Endodermal cell (in vitro differentiated cells): ENCODE results near the gene C1orf50. TPM values are rescaled to one million over a fixed set of nuclear protein-coding genes. Genes with fewer than 3 reads are reported as not detected.

Experiments used
- DNase-seq: peaks from one replicate; pipeline ENCODE4 v3.0.0-alpha.2; 2017
- H3K27ac ChIP-seq: 2 replicates; pipeline ENCODE4 v1.5.1; 2013; ENCODE audit warnings: mild to moderate bottlenecking, low read depth, low read length, moderate library complexity
- H3K27me3 ChIP-seq: 2 replicates; pipeline ENCODE4 v1.6.1; 2013; ENCODE audit warnings: mild to moderate bottlenecking, low read length, moderate library complexity; ENCODE audit not compliant: insufficient read depth, control insufficient read depth, poor library complexity, severe bottlenecking
- H3K36me3 ChIP-seq: 2 replicates; pipeline ENCODE4 v1.7.0; 2013; ENCODE audit warnings: mild to moderate bottlenecking, low read length, moderate library complexity; ENCODE audit not compliant: control insufficient read depth, insufficient read depth
- H3K4me1 ChIP-seq: one replicate; pipeline ENCODE4 v1.7.0; 2013; ENCODE audit warnings: low read length; ENCODE audit not compliant: control insufficient read depth, insufficient read depth
- H3K4me3 ChIP-seq: 2 replicates; pipeline ENCODE4 v1.5.1; 2013; ENCODE audit warnings: mild to moderate bottlenecking, low read length, moderate library complexity
- H3K9ac ChIP-seq: 2 replicates; pipeline ENCODE4 v1.6.1; 2013; ENCODE audit warnings: mild to moderate bottlenecking, low read length, moderate library complexity; ENCODE audit not compliant: poor library complexity, severe bottlenecking; ENCODE audit errors: extremely low read depth
- H3K9me3 ChIP-seq: 2 replicates; pipeline ENCODE4 v1.6.1; 2013; ENCODE audit warnings: mild to moderate bottlenecking, low read length, moderate library complexity; ENCODE audit not compliant: control insufficient read depth
- H3K27ac Mint-ChIP-seq: 2 replicates; pipeline ENCODE4 v1.8.0; 2020; ENCODE audit warnings: mixed read lengths
- H3K27me3 Mint-ChIP-seq: 2 replicates; pipeline ENCODE4 v1.8.0; 2021; ENCODE audit warnings: mild to moderate bottlenecking, mixed read lengths; ENCODE audit not compliant: insufficient read depth
- H3K36me3 Mint-ChIP-seq: 2 replicates; pipeline ENCODE4 v1.8.0; 2020; ENCODE audit warnings: low read depth, mixed read lengths
- H3K4me1 Mint-ChIP-seq: 2 replicates; pipeline ENCODE4 v1.8.0; 2020; ENCODE audit warnings: mixed read lengths
- H3K4me3 Mint-ChIP-seq: 2 replicates; pipeline ENCODE4 v1.8.0; 2020; ENCODE audit warnings: mild to moderate bottlenecking, moderate library complexity, mixed read lengths
- H3K9me3 Mint-ChIP-seq: 2 replicates; pipeline ENCODE4 v1.8.0; 2020; ENCODE audit warnings: mild to moderate bottlenecking, mixed read lengths
- WGBS, 2 experiments: methylation state at CpG; one replicate each; pipeline versions ENCODE4 v1.1.5 to v1.1.7; 2013; ENCODE audit warnings: missing lambda C conversion rate in 2 of 2, mixed read lengths in 1 of 2; ENCODE audit not compliant: insufficient coverage in 1 of 2, insufficient read length in 1 of 2; 5-methylcytosine and 5-hydroxymethylcytosine counted together
- total RNA-seq, 2 donors: library from RNA; stranded (reverse); fragmentation: NEBNext Ultra II Directional in 1 of 2; extraction: Animal tissue kit (Norgen Biotek cat#: 25700) in 1 of 2; gene quantifications; 2 replicates in 1 of 2; 3 replicates in 1 of 2; pipeline ENCODE4 v1.2.1, GENCODE V29; 2021
- TF ChIP-seq, protein P1 (sequence below): fragments of 200-600 bp; sonication (generic); conservative IDR thresholded peaks from 2 replicates; pipeline ENCODE4 v1.5.0; 2021; ENCODE audit warnings: antibody characterized with exemption, mild to moderate bottlenecking

The C1orf50 gene
- total RNA-seq, 2 donors from 2014 or later, result 4.8 to 7.3 TPM

DNA sequence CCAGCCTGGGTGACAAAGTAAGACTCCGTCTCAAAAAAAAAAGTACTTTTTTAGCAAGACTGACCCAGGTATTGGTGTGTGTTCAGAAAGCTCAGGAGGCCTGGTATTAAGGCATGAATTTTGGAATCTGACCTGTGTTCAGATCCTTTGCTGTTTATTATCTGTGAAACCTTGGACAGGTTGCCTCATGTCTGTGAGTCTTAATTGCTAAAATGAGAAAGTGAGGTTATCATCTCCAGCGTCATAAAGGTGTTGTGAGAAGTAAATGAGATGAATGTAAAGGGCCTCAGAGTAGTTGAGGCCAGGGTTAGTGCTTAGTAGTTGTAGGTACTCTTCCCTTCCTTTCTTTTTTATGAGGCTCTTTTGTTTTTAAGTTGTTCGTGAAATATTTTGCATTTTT is 2.8 kb downstream of the C1orf50 start:
- no peak overlapping the region for H3K4me3 Mint-ChIP-seq
- H3K36me3 Mint-ChIP-seq, result peaks cover 36% of the 10 kb centered on the region
- Histone ChIP-seq H3K9me3 (no peaks in the 10 kb centered on the region), H3K4me1 (no peaks in the 10 kb centered on the region), H3K27ac (no peak overlapping the region), H3K9ac (no peak overlapping the region), H3K36me3 (peaks cover 23% of the 10 kb centered on the region), H3K27me3 (no peaks in the 10 kb centered on the region), H3K4me3 (no peak overlapping the region)
- H3K27ac Mint-ChIP-seq, result peak overlapping the region; percentile 39
- TF ChIP-seq, protein P1, sequence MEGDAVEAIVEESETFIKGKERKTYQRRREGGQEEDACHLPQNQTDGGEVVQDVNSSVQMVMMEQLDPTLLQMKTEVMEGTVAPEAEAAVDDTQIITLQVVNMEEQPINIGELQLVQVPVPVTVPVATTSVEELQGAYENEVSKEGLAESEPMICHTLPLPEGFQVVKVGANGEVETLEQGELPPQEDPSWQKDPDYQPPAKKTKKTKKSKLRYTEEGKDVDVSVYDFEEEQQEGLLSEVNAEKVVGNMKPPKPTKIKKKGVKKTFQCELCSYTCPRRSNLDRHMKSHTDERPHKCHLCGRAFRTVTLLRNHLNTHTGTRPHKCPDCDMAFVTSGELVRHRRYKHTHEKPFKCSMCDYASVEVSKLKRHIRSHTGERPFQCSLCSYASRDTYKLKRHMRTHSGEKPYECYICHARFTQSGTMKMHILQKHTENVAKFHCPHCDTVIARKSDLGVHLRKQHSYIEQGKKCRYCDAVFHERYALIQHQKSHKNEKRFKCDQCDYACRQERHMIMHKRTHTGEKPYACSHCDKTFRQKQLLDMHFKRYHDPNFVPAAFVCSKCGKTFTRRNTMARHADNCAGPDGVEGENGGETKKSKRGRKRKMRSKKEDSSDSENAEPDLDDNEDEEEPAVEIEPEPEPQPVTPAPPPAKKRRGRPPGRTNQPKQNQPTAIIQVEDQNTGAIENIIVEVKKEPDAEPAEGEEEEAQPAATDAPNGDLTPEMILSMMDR, result no peak
- H3K4me1 Mint-ChIP-seq, result peaks cover 5% of the 10 kb centered on the region
- no peaks in the 10 kb centered on the region for H3K9me3 Mint-ChIP-seq
- no peaks in the 10 kb centered on the region for H3K27me3 Mint-ChIP-seq
- 94 to 95% methylated on average over 2 of the region's 3 CpGs for WGBS, 2 experiments
- DNase-seq, result no peak

DNA sequence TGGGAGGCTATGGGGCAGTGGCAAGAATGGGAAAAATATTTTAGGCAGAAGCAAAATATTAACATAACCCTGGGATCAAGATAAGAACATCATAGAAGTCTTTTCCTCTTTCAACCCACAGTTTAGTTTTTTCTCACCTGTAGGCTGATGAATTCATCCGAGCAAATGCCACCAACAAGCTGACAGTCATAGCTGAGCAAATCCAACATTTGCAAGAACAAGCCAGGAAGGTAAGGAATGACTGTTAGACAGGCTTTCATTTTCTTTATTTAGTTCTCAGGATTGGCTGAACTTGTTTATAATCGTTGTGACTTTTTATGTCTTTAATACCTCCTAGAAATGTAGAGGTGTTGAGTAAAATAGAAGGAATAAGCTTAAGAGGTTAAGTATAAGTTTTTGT is 6.4 kb downstream of the C1orf50 start:
- H3K4me1 Mint-ChIP-seq, result no peaks in the 10 kb centered on the region
- H3K4me3 ChIP-seq, result no peak overlapping the region
- TF ChIP-seq, protein P1, result no peak
- H3K4me1 ChIP-seq, result no peaks in the 10 kb centered on the region
- H3K27ac Mint-ChIP-seq, result no peak overlapping the region
- no peak overlapping the region for H3K9ac ChIP-seq
- WGBS, 2 experiments, result 50% methylated on average over 2 of the region's 2 CpGs
- H3K4me3 Mint-ChIP-seq, result no peak overlapping the region
- no peaks in the 10 kb centered on the region for H3K9me3 ChIP-seq
- no peaks in the 10 kb centered on the region for H3K9me3 Mint-ChIP-seq
- no peak overlapping the region for H3K27ac ChIP-seq
- no peak for DNase-seq
- peaks cover 56% of the 10 kb centered on the region for H3K36me3 ChIP-seq
- H3K36me3 Mint-ChIP-seq, result peaks cover 67% of the 10 kb centered on the region
- no peaks in the 10 kb centered on the region for H3K27me3 ChIP-seq
- no peaks in the 10 kb centered on the region for H3K27me3 Mint-ChIP-seq

GRCh38 chr1:42774928-42775526 is 8.0 kb downstream of the C1orf50 start:
- no peak overlapping the region for H3K9ac ChIP-seq
- no peak for DNase-seq
- Mint-ChIP-seq H3K27ac (no peak overlapping the region), H3K36me3 (peaks cover 72% of the 10 kb centered on the region), H3K27me3 (no peaks in the 10 kb centered on the region), H3K4me3 (no peak overlapping the region), H3K4me1 (no peaks in the 10 kb centered on the region), H3K9me3 (no peaks in the 10 kb centered on the region)
- H3K9me3 ChIP-seq, result no peaks in the 10 kb centered on the region
- 92 to 95% methylated on average over 4 to 5 of the region's 5 CpGs for WGBS, 2 experiments
- H3K4me1 ChIP-seq, result no peaks in the 10 kb centered on the region
- H3K4me3 ChIP-seq, result no peak overlapping the region
- TF ChIP-seq, protein P1, result no peak
- no peaks in the 10 kb centered on the region for H3K27me3 ChIP-seq
- H3K27ac ChIP-seq, result no peak overlapping the region
- H3K36me3 ChIP-seq, result peaks cover 68% of the 10 kb centered on the region
